Calu3 (cell line): ENCODE measurements around the gene TPM3. TPM values are rescaled to one million over a fixed set of nuclear protein-coding genes. Genes with fewer than 3 reads are reported as not detected.
A peak's percentile ranks its signal among the peaks of the same experiment; 100 is the strongest.
"Not testable (repeated sequence)": the region's sequence is repeated elsewhere in the genome, so short reads cannot be mapped to it uniquely, and the experiment has no call there.

Experiments
- BruUV-seq: library from RNA; stranded (reverse); fragments of 400-500 nt; replicated peaks from 2 replicates; lab custom pipeline; 2021; lab: Mats Ljungman, UMichigan
- CTCF ChIA-PET: fragments of 300-600 bp; sonication (Branson Sonifier 250); formaldehyde crosslinking; loops from one replicate; lab custom pipeline; 2022; ENCODE audit warnings: antibody characterized with exemption; lab: Charles Lee
- DNase-seq: peaks from one replicate; pipeline ENCODE4 v3.0.0; 2022
- H3K27ac Mint-ChIP-seq: one replicate; pipeline ENCODE4 v1.8.0; 2022; ENCODE audit warnings: mixed read lengths; ENCODE audit not compliant: unreplicated experiment
- H3K27me3 Mint-ChIP-seq: one replicate; pipeline ENCODE4 v1.8.0; 2022; ENCODE audit warnings: mixed read lengths; ENCODE audit not compliant: unreplicated experiment
- H3K36me3 Mint-ChIP-seq: one replicate; pipeline ENCODE4 v1.8.0; 2022; ENCODE audit warnings: mild to moderate bottlenecking, moderate library complexity, mixed read lengths; ENCODE audit not compliant: insufficient read depth, unreplicated experiment
- H3K4me1 Mint-ChIP-seq: one replicate; pipeline ENCODE4 v1.8.0; 2022; ENCODE audit warnings: mild to moderate bottlenecking, low read depth, mixed read lengths; ENCODE audit not compliant: unreplicated experiment
- H3K4me3 Mint-ChIP-seq: one replicate; pipeline ENCODE4 v1.8.0; 2022; ENCODE audit warnings: mild to moderate bottlenecking, low read depth, moderate library complexity, mixed read lengths; ENCODE audit not compliant: unreplicated experiment
- H3K9me3 Mint-ChIP-seq: one replicate; pipeline ENCODE4 v1.8.0; 2022; ENCODE audit warnings: low read depth, mixed read lengths; ENCODE audit not compliant: unreplicated experiment
- intact Hi-C: fragments of 100-400 bp; cut with micrococcal nuclease; formaldehyde crosslinking; loops from one replicate; pipeline ENCODE4 v1.10.0; 2022; ENCODE audit not compliant: unreplicated experiment
- total RNA-seq: library from RNA; stranded (reverse); gene quantifications from 2 replicates; pipeline ENCODE4 v1.2.3, GENCODE V29; 2022
- TF ChIP-seq, protein P1 (sequence below): fragments of 200-600 bp; IDR thresholded peaks from one replicate; pipeline ENCODE4 v1.8.0; 2022; ENCODE audit warnings: antibody characterized with exemption; ENCODE audit not compliant: unreplicated experiment

The TPM3 gene
- total RNA-seq, 1 experiment from 2014 or later: 582 TPM

DNA sequence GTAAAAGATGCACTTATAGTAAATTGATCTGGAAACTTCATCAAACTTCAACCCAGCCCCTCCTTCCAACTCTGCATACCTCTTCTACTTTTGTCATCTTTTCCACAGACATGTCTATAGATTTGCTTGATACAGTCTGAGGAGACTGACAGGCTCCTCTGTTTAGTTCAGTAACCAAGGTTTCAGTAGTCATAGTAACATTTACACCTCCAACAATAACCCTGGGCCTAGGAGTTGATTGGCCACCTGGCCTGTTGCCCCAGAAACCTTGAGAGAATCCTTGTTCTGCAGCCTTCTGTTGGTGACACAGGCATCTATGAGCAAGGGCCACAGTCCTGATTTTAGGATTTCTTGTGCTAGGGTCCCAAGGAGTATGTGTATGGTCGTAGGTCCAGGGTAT is 14.3 kb upstream of the TPM3 start, which contains the start of gene CFAP141:
CFAP141 (minus strand) TSS at position 138 of the 400 bp plus-strand sequence; CDS start at position 112, 26 bp downstream.
- peak; percentile 25 for DNase-seq
- no TSS peak for BruUV-seq
- peak within 1 kb of the TSS; percentile 47 for H3K27ac Mint-ChIP-seq
- intact Hi-C loops: no loop called here
- TF ChIP-seq, protein P1, sequence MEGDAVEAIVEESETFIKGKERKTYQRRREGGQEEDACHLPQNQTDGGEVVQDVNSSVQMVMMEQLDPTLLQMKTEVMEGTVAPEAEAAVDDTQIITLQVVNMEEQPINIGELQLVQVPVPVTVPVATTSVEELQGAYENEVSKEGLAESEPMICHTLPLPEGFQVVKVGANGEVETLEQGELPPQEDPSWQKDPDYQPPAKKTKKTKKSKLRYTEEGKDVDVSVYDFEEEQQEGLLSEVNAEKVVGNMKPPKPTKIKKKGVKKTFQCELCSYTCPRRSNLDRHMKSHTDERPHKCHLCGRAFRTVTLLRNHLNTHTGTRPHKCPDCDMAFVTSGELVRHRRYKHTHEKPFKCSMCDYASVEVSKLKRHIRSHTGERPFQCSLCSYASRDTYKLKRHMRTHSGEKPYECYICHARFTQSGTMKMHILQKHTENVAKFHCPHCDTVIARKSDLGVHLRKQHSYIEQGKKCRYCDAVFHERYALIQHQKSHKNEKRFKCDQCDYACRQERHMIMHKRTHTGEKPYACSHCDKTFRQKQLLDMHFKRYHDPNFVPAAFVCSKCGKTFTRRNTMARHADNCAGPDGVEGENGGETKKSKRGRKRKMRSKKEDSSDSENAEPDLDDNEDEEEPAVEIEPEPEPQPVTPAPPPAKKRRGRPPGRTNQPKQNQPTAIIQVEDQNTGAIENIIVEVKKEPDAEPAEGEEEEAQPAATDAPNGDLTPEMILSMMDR: no peak
- H3K4me1 Mint-ChIP-seq: peaks cover 11% of the 10 kb centered on the region
- no peaks in the 10 kb centered on the region for H3K9me3 Mint-ChIP-seq
- H3K36me3 Mint-ChIP-seq: peaks cover 61% of the 10 kb centered on the region
- no peak within 1 kb of the TSS for H3K4me3 Mint-ChIP-seq
- H3K27me3 Mint-ChIP-seq: no peaks in the 10 kb centered on the region
- CTCF ChIA-PET: no interaction called here

DNA sequence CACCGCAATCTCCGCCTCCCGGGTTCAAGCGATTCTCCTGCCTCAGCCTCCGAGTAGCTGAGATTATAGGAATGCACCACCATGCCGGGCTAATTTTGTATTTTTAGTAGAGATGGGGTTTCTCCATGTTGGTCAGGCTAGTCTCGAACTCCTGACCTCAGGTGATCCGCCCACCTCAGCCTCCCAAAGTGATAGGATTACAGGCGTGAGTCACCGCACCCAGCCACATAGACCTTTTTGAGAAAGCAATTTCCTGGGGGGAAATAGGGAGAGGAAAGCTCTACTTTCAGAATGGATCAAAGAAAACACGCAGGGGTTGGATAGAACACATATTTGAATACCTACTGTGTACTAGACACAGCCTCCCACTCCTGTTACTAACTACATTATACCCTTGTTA is 13.9 kb upstream of the TPM3 start:
- intact Hi-C loops, H3K27me3 Mint-ChIP-seq, BruUV-seq, H3K4me3 Mint-ChIP-seq, DNase-seq, H3K9me3 Mint-ChIP-seq, CTCF ChIA-PET: not testable (repeated sequence)
- Mint-ChIP-seq H3K27ac (peak overlapping the region; percentile 47), H3K36me3 (peaks cover 59% of the 10 kb centered on the region), H3K4me1 (peaks cover 11% of the 10 kb centered on the region)

DNA sequence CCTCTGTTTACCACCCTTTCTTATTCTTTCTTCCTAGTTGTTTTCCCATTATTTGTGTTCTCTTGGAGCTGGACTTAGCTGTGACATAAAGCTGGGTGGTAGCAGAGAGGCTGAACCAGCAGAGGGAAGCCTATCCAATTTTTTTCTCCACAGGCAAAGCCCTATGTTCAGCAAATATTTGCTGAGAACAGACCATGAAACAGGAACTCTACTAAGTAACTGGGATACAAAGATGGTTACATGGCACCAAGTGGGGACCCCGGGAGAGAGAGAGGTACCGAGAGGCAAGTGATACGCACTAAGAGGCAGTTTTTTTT is 7.6 kb upstream of the TPM3 start:
- H3K27me3 Mint-ChIP-seq: peaks cover 15% of the 10 kb centered on the region
- H3K4me3 Mint-ChIP-seq: no peak overlapping the region

DNA sequence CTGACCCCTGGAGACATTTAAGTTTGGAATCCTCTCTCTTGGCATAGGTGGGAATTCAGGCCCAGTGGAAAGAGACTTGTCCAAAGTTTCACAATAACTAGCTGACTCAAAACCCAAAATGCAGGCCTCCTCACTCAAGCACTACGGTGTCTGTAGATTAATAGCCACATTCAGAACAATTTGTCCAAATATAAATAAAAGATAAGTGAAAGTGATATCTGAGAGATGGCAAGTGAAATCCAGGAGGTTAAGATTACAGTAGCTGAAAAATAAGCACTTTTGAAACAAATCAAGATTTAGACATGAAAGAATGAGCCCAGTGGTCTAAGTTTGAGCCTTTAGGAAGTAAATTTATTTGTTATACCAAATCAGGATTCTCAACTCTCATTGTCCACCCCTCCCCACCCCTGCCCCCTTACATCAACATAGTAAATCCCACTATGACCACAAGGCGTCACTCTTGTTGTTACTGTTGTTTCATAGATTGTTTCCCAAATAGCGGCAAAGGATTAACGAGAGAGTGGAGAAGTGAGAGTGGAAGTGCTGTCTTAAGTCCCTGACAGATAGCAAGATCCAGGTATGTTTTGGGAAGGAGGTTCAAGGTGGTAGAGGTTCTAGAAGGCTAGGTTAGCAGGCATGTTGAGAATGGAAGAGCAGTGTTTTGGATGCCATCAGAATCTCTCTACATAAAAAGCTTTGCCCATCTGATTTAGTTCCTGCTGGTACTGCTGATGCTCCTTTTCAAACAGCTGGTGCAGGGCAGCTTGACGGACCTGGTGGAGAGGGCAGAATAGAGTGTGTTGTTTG is 7.1 kb upstream of the TPM3 start:
- intact Hi-C loops: loop anchor here (1.0 to 10.0 kb wide), 3 partner anchors 73 to 346 kb away; partner anchors contain the start of gene HAX1
- Mint-ChIP-seq H3K4me3 (no peak overlapping the region), H3K36me3 (no peaks in the 10 kb centered on the region), H3K4me1 (no peaks in the 10 kb centered on the region), H3K27me3 (peaks cover 20% of the 10 kb centered on the region), H3K9me3 (no peaks in the 10 kb centered on the region), H3K27ac (no peak overlapping the region)
- BruUV-seq: no TSS peak
- CTCF ChIA-PET: interaction anchor here (0.7 to 2.1 kb wide), 5 partner anchors 8 to 136 kb away, joined by 3 to 23 read pairs (median 3); partner anchors contain the start of gene UBAP2L
- TF ChIP-seq, protein P1: peak; percentile 57
- peak; percentile 53 for DNase-seq

More for the DNA sequence above, 7.6 kb upstream of the TPM3 start:
- TF ChIP-seq, protein P1: no peak
- Mint-ChIP-seq H3K36me3 (peaks cover 2% of the 10 kb centered on the region), H3K27ac (no peak overlapping the region), H3K9me3 (no peaks in the 10 kb centered on the region), H3K4me1 (no peaks in the 10 kb centered on the region)
- intact Hi-C loops: loop anchor here (1.0 to 10.0 kb wide), 3 partner anchors 73 to 345 kb away; partner anchors contain the start of gene HAX1
- no TSS peak for BruUV-seq
- CTCF ChIA-PET: interaction anchor here (0.7 to 2.1 kb wide), 5 partner anchors 9 to 135 kb away, joined by 3 to 23 read pairs (median 3); partner anchors contain the start of gene UBAP2L
- no peak for DNase-seq
